Measurements from ENCODE around the gene PRDM13.
A peak's percentile ranks its signal among the peaks of the same experiment; 100 is the strongest.
"Not testable (repeated sequence)": the region's sequence is repeated elsewhere in the genome, so short reads cannot be mapped to it uniquely, and the experiment has no call there.

The PRDM13 gene

DNA sequence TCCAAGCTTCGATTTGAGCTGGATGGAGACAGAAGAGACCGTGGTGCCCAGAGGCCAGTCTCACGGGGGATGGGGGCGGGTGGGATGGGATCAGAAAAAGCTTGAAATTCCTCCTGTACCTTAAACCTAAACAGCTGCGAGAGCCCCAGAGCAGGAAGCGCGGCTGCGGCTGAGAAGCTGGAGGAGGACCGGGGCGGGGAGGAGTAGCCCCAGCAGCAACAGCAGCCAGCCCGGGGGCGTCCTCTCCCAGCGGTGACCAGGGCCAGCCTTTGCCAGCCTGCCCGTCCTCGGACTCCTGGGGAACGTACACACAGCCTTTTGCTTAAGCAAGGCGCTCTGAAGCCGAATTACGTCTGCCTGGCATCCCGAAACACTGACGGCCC lies 17.4 kb upstream of the PRDM13 start:
- Histone ChIP-seq H3K9me3 (ENCODE audit: control insufficient read depth, low read length) (no peaks in the 10 kb centered on the region), H3K4me3 (ENCODE audit: low read length) (peak overlapping the region; percentile 76), H3K27me3 (replicated peaks; ENCODE audit: control insufficient read depth, insufficient read depth, low read length) (peaks cover 38% of the 10 kb centered on the region), H3K4me1 (ENCODE audit: control insufficient read depth, insufficient read depth, low read length) (peaks cover 24% of the 10 kb centered on the region), H3K9ac (ENCODE audit: low read length) (no peak overlapping the region), H3K36me3 (ENCODE audit: control insufficient read depth, insufficient read depth, low read length, severe bottlenecking) (no peaks in the 10 kb centered on the region)
- peak; percentile 43 for DNase-seq (ENCODE audit: low read depth)

DNA sequence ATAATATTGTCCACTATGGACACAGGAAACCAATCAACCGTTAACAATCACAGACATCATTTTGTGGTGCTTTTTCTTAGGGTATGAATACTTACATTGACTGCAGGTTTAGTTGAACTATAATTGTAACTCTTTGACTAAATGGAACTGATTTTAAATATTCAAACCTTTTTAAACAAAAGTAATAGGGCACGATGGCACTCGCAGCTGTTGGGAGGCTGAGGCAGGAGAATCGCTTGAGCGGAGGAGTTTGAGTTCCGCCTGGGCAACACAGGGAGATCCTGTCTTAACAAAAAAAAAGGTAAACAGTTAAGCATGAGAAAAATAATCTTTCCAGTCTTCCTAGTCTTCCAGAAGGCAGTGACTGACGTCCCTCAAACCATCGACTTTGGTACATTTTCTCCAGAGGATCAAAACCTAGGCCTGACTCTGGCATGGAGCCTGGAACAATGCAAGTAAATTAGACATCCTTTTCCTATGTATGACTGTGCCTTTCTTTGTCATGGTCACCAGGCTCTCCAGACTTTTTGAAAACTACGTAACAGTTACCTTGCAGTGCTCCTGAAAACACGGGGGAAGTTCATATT lies 16.6 kb upstream of the PRDM13 start:
- H3K9ac ChIP-seq (ENCODE audit: low read length) = no peak overlapping the region
- H3K4me3 ChIP-seq (ENCODE audit: low read length) = no peak overlapping the region
- H3K36me3 ChIP-seq (ENCODE audit: control insufficient read depth, insufficient read depth, low read length, severe bottlenecking) = no peaks in the 10 kb centered on the region
- no peaks in the 10 kb centered on the region for H3K9me3 ChIP-seq (ENCODE audit: control insufficient read depth, low read length)
- H3K4me1 ChIP-seq (ENCODE audit: control insufficient read depth, insufficient read depth, low read length) = peaks cover 24% of the 10 kb centered on the region
- DNase-seq (ENCODE audit: low read depth) = no peak
- H3K27me3 ChIP-seq (replicated peaks; ENCODE audit: control insufficient read depth, insufficient read depth, low read length) = peaks cover 38% of the 10 kb centered on the region

DNA sequence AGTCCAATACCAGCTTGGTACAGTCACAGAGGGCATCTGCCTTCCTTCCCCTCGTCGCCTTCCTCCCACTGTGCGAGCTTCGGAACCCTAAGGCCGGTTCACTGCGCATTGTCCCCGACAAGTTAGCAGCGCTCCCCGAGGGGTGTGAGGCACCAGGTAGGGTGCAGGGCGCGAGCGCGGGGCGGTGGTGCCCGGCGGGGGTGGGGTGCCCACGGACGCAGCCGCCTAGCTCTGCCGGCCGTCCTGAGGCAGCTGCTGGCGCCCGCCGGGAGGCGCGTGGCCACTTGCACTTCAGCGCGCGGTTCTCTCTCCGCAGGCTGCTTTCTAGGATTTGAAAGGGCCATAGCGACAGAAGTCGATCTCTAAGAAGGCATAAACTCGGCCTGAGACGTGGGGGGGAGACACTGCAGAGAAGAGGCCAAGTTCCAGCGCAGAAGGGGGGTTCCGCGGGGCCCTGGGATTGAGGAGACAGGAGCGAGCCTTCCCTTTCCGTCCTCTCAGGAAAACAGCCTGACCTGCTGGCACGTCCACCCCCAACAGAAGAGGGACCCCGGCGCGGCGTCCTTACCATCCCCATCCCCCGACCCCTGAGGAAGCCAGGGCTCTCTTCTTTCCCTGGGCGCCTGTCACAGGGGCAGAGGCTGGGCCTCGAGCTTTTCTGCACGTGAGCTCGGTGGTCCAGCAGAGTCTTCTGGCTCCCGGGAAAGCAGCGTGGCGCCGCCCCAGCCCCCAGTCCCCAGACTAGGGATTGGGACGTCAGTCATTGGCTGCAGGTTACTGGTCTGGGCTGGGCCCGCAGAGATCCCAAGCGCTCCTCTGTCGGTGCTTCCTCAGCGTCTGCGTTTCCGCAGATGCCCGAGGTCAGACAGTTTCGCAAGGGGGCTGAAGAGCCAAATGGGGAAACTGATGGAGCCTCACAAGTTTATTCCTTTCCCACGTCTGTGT lies 15.6 kb upstream of the PRDM13 start:
- no peak overlapping the region for H3K9ac ChIP-seq (ENCODE audit: low read length)
- no peaks in the 10 kb centered on the region for H3K9me3 ChIP-seq (ENCODE audit: control insufficient read depth, low read length)
- no peak for DNase-seq (ENCODE audit: low read depth)
- no peaks in the 10 kb centered on the region for H3K36me3 ChIP-seq (ENCODE audit: control insufficient read depth, insufficient read depth, low read length, severe bottlenecking)
- peaks cover 47% of the 10 kb centered on the region for H3K27me3 ChIP-seq (replicated peaks; ENCODE audit: control insufficient read depth, insufficient read depth, low read length)
- H3K4me1 ChIP-seq (ENCODE audit: control insufficient read depth, insufficient read depth, low read length) = peaks cover 24% of the 10 kb centered on the region
- no peak overlapping the region for H3K4me3 ChIP-seq (ENCODE audit: low read length)

DNA sequence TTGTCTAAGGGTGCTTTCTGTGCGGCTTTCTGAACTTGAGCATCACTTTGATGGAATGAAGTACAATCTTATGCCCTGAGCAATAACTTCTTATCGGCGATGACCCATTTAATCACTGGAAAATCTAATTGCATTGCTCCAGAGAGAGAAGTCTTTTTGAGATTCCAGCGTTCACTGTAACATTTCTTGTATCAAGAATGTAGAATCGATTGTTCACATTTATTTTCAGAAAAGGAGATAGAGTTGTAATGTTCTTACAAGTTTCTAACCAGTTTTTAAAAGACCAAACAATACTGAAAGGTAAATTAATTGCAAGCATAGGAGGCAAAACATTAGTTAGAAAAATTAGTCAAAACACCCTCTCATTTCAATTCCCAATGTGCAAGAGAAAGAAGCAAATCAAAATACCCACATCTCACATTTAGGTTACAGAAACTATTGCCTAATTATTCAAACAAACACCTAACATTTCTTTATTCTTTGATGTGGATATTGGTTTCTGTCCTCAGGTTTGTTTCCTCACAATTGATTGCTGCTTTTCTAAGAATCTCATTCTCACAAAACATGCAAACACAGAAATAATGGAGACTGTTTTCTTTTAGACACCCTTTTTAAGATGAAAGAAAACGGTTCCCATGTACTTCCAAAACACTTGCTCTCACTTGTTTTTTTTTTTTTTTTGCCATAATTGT lies 14.8 kb upstream of the PRDM13 start:
- peaks cover 55% of the 10 kb centered on the region for H3K27me3 ChIP-seq (replicated peaks; ENCODE audit: control insufficient read depth, insufficient read depth, low read length)
- no peaks in the 10 kb centered on the region for H3K36me3 ChIP-seq (ENCODE audit: control insufficient read depth, insufficient read depth, low read length, severe bottlenecking)
- DNase-seq (ENCODE audit: low read depth) = no peak
- H3K4me1 ChIP-seq (ENCODE audit: control insufficient read depth, insufficient read depth, low read length) = peaks cover 24% of the 10 kb centered on the region
- no peak overlapping the region for H3K4me3 ChIP-seq (ENCODE audit: low read length)
- H3K9ac ChIP-seq (ENCODE audit: low read length) = no peak overlapping the region
- H3K9me3 ChIP-seq (ENCODE audit: control insufficient read depth, low read length) = no peaks in the 10 kb centered on the region

DNA sequence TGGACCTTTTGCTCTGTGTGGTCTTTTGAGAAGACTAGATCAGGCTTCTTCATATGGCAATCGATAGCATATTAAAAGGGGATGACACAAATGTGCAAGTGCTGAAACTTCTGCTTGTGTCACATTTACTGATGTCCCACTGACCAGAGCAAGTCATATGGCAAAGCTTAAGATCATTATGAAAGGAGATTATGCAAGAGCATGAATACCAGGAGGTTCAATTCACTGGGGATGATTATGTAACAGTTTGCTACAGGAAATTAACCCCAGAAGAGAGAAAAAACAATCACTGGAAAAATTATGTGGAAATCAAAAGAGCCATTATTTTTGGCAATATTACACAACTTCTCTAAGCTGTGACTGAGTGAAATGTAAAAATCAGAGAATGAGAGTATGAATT lies 13.7 kb upstream of the PRDM13 start:
- peak; percentile 26 for DNase-seq (ENCODE audit: low read depth)
- peaks cover 4% of the 10 kb centered on the region for H3K9me3 ChIP-seq (ENCODE audit: control insufficient read depth, low read length)
- H3K9ac ChIP-seq (ENCODE audit: low read length) = no peak overlapping the region
- H3K36me3 ChIP-seq (ENCODE audit: control insufficient read depth, insufficient read depth, low read length, severe bottlenecking) = no peaks in the 10 kb centered on the region
- peaks cover 24% of the 10 kb centered on the region for H3K4me1 ChIP-seq (ENCODE audit: control insufficient read depth, insufficient read depth, low read length)
- H3K4me3 ChIP-seq (ENCODE audit: low read length) = no peak overlapping the region
- H3K27me3 ChIP-seq (replicated peaks; ENCODE audit: control insufficient read depth, insufficient read depth, low read length) = peaks cover 66% of the 10 kb centered on the region

DNA sequence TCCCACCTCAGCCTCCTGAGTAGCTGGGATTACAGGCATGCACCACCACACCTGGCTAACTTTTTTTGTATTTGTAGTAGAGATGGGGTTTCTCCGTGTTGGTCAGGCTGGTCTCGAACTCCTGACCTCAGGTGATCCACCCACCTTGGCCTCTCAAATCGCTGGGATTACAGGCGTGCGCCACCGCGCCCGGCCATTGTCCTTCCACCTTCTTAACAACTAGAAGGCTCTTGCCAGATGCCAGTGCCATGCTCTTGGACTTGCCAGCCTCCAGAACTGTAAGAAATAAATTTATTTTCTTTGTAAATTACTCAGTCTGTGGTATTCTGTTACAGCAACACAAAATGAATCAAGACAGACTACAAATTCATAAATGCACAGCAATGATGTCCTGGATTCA lies 11.9 kb upstream of the PRDM13 start:
- peaks cover 17% of the 10 kb centered on the region for H3K4me1 ChIP-seq (ENCODE audit: control insufficient read depth, insufficient read depth, low read length)
- H3K9ac ChIP-seq (ENCODE audit: low read length); DNase-seq (ENCODE audit: low read depth); H3K36me3 ChIP-seq (ENCODE audit: control insufficient read depth, insufficient read depth, low read length, severe bottlenecking); H3K9me3 ChIP-seq (ENCODE audit: control insufficient read depth, low read length); H3K4me3 ChIP-seq (ENCODE audit: low read length): not testable (repeated sequence)
- H3K27me3 ChIP-seq (replicated peaks; ENCODE audit: control insufficient read depth, insufficient read depth, low read length) = peaks cover 78% of the 10 kb centered on the region

DNA sequence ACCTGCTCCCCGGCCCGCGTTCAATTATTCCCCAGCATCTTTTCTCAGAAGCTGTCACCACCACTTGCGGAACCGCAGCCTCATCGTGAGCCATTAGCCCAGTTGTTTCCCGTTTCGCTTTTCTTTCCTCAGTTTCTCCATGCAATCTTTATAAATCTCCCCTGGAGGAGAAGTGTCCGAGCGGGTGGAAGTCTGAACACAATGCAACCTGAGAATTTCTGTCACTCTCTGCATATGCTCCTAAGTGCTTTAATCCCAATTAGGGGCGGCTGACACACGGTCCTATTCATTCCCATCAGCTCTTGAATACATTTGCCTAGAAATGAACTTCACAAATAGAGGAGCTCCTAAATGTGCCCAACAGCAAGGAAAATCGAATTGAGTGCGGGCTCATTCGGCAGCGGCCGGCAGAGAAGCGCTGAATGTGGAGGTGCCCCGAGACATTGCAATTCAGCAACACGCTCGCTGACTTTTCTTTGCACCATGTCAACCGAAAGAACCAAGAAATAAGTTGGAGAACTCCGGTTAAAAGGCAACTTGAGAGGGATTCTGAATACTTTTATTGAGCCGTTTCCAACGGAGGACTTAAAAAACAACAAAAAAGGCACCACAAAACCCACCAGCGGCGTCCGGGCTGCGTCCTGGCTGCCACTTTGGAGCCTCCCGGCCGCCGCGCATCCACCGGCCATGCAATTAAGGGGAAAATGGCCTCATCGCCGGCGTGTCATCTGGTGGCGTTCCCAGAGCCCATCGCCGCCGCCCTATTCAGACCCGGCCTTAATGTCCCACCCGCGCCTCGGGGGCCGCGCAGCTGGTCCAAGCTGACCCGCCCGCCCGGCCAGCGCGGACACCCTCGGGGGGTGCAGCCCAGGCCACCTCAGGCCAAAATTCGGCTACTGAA lies 3.9 kb upstream of the PRDM13 start:
- Histone ChIP-seq H3K4me1 (ENCODE audit: control insufficient read depth, insufficient read depth, low read length) (peaks cover 19% of the 10 kb centered on the region), H3K9me3 (ENCODE audit: control insufficient read depth, low read length) (peaks cover 10% of the 10 kb centered on the region), H3K9ac (ENCODE audit: low read length) (no peak overlapping the region), H3K36me3 (ENCODE audit: control insufficient read depth, insufficient read depth, low read length, severe bottlenecking) (no peaks in the 10 kb centered on the region), H3K27me3 (replicated peaks; ENCODE audit: control insufficient read depth, insufficient read depth, low read length) (peaks cover 94% of the 10 kb centered on the region), H3K4me3 (ENCODE audit: low read length) (peak overlapping the region; percentile 64)
- DNase-seq (ENCODE audit: low read depth) = no peak

DNA sequence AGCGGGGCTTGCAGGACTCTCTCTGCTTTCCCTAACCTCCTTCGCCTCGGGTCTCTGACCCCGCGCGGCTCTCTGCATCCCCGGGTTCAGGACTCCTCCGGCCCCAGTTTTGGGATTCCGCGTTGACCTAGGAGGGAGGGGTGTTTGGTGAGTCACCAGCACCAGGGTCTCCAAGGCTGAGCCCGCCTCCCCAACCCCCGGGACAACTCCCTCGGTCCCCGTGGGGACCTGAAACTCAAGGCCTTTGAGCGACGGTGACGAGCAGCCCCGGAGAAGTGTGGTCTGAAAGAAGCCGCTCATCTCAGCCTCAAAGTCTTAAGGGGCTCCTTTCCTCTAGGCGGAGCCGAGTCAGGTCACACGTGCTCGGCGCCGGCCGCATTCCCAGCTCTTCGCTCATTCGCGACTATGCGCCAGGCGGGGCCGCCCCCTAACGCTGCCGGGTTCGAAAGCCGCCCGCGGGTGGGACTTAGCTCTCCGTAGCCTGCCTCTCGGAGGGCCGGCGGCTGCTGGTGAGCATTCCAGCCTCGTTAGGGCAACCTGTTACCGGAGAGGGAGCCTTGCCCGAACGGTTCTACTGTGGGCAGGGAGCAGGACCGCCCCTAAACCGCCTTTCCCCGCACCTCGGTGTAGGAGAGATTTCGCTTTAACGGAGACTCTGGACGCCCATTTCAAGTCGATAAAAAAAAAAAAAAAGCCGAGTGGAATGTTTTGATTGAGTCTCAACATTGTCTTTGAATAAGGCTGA lies 3.0 kb upstream of the PRDM13 start:
- Histone ChIP-seq H3K4me3 (ENCODE audit: low read length) (peak overlapping the region; percentile 64), H3K27me3 (replicated peaks; ENCODE audit: control insufficient read depth, insufficient read depth, low read length) (peaks cover 94% of the 10 kb centered on the region), H3K36me3 (ENCODE audit: control insufficient read depth, insufficient read depth, low read length, severe bottlenecking) (no peaks in the 10 kb centered on the region), H3K4me1 (ENCODE audit: control insufficient read depth, insufficient read depth, low read length) (peaks cover 19% of the 10 kb centered on the region), H3K9me3 (ENCODE audit: control insufficient read depth, low read length) (peaks cover 10% of the 10 kb centered on the region), H3K9ac (ENCODE audit: low read length) (no peak overlapping the region)
- peak; percentile 38 for DNase-seq (ENCODE audit: low read depth)

DNA sequence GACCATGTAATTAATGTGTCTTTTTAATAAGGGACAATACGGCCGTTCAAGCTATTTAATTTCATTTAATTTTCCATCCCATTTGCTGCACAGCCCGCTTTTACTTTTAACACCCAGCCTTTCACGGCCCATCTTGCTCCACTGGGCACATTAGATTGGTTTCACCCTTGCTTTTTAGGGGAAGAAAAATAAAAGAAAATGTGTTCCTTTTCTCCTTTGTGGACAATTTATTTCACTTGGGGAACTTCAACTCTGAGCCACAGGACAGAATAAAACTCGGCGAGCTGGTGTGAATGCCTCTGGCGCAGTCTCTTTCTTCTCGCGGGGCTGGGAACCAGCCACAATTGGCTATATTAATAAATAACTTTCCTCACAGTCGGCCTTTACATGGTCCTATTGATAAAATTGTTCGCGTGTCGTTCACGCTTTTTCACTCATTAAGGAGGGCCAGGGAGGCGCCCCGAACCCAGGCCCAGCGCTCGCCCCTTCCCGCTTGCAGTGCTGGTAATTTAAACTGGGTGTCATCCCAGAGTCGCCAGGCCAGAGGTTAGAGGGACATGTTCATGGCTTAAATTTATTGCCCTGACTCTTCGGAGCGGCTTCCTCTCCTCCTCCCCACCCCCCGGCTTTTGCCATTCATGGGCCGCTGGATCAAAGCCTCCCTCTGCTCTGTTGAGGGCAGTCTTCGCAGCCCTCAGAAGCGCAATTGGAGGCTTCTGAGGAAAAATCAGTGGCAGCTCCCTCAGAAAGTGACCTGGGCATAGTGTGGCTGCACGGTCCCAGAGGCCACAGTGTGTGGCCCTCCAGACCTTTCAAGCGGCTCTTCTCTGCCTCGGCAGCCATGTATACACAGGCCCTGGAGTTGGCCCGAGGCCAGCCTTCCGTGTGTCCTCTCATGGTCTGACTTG lies 2.2 kb upstream of the PRDM13 start:
- Histone ChIP-seq H3K4me1 (ENCODE audit: control insufficient read depth, insufficient read depth, low read length) (peaks cover 19% of the 10 kb centered on the region), H3K9me3 (ENCODE audit: control insufficient read depth, low read length) (peaks cover 10% of the 10 kb centered on the region), H3K36me3 (ENCODE audit: control insufficient read depth, insufficient read depth, low read length, severe bottlenecking) (no peaks in the 10 kb centered on the region), H3K9ac (ENCODE audit: low read length) (no peak overlapping the region), H3K4me3 (ENCODE audit: low read length) (peak overlapping the region; percentile 64), H3K27me3 (replicated peaks; ENCODE audit: control insufficient read depth, insufficient read depth, low read length) (peaks cover 94% of the 10 kb centered on the region)
- no peak for DNase-seq (ENCODE audit: low read depth)
